Fibroblast of lung (primary cell): ENCODE measurements around the gene EXOC6. TPM values are rescaled to one million over a fixed set of nuclear protein-coding genes. Genes with fewer than 3 reads are reported as not detected.

ENCODE experiments used
- DNase-seq, 2 donors: peaks; one replicate each; pipeline versions ENCODE4 v3.0.0 to v3.0.0-alpha.2; 2010; ENCODE audit warnings: low read depth in 2 of 2
- H2AFZ ChIP-seq: 2 replicates; pipeline ENCODE4 v1.5.1; 2012; ENCODE audit warnings: low read length, control low read depth, inconsistent platforms
- H3K27ac ChIP-seq: 2 replicates; pipeline ENCODE4 v1.5.1; 2011; ENCODE audit warnings: low read length, control low read depth; ENCODE audit not compliant: insufficient read depth
- H3K27me3 ChIP-seq: 2 replicates; pipeline ENCODE4 v1.5.1; 2011; ENCODE audit warnings: mild to moderate bottlenecking, low read length; ENCODE audit not compliant: control insufficient read depth, insufficient read depth
- H3K36me3 ChIP-seq: 2 replicates; pipeline ENCODE4 v1.5.1; 2011; ENCODE audit warnings: low read length; ENCODE audit not compliant: control insufficient read depth, insufficient read depth
- H3K4me1 ChIP-seq: 2 replicates; pipeline ENCODE4 v1.5.1; 2011; ENCODE audit warnings: low read length; ENCODE audit not compliant: control insufficient read depth, insufficient read depth; ENCODE audit errors: extremely low read depth
- H3K4me2 ChIP-seq: 2 replicates; pipeline ENCODE4 v1.5.1; 2011; ENCODE audit warnings: low read length, control low read depth; ENCODE audit not compliant: insufficient read depth; ENCODE audit errors: extremely low read depth
- H3K4me3 ChIP-seq, 4 experiments: fragments of 200-600 bp in 1 of 4; sonication (generic) in 1 of 4; replicated peaks in 1 of 4; 2 replicates each; pipeline ENCODE4 v1.5.1; 2011 to 2016; ENCODE audit warnings: low read length in 4 of 4, low read depth in 3 of 4, mild to moderate bottlenecking in 3 of 4, control low read depth in 2 of 4, inconsistent platforms in 1 of 4, mixed read lengths in 1 of 4; ENCODE audit not compliant: insufficient read depth in 1 of 4; ENCODE audit errors: control extremely low read depth in 1 of 4
- H3K79me2 ChIP-seq: 2 replicates; pipeline ENCODE4 v1.5.1; 2012; ENCODE audit warnings: mild to moderate bottlenecking, low read length, inconsistent platforms; ENCODE audit not compliant: control insufficient read depth, insufficient read depth
- H3K9ac ChIP-seq: 2 replicates; pipeline ENCODE4 v1.5.1; 2011; ENCODE audit warnings: mild to moderate bottlenecking, low read length, control low read depth; ENCODE audit not compliant: insufficient read depth
- H3K9me3 ChIP-seq: 2 replicates; pipeline ENCODE4 v1.5.1; 2012; ENCODE audit warnings: low read depth, low read length; ENCODE audit not compliant: control insufficient read depth, insufficient read depth
- H4K20me1 ChIP-seq: 2 replicates; pipeline ENCODE4 v1.5.1; 2011; ENCODE audit warnings: low read length; ENCODE audit not compliant: control insufficient read depth, insufficient read depth; ENCODE audit errors: extremely low read depth
- EZH2 ChIP-seq: IDR thresholded peaks from 2 replicates; pipeline ENCODE4 v1.5.1; 2012; ENCODE audit warnings: low read length, control low read depth, mild to moderate bottlenecking; ENCODE audit errors: missing control alignments
- polyA plus RNA-seq, 2 donors: library from polyadenylated mRNA; depleted of rRNA in 1 of 2; stranded (reverse) in 1 of 2; unstranded in 1 of 2; fragments of >200 nt; gene quantifications; 2 replicates each; pipeline ENCODE4 v1.2.1, GENCODE V29; 2011 to 2012; ENCODE audit warnings: missing spikeins in 1 of 2
- total RNA-seq: library from RNA; depleted of rRNA; stranded (reverse); fragments of >200 nt; gene quantifications from 2 replicates; pipeline ENCODE4 v1.2.1, GENCODE V29; 2014
- TF ChIP-seq, protein P1 (sequence below), 2 donors: IDR thresholded peaks in 1 of 2; conservative IDR thresholded peaks in 1 of 2; 1 replicate in 1 of 2; 2 replicates in 1 of 2; pipeline ENCODE4 v1.5.1; 2011 to 2012; ENCODE audit warnings: low read length in 2 of 2, control low read depth in 1 of 2, inconsistent platforms in 1 of 2, low read depth in 1 of 2, mild to moderate bottlenecking in 1 of 2

The EXOC6 gene
- total and polyA plus RNA-seq, 2 donors (not counting 1 experiment from before 2014, with no cell fraction given), result 6.2 to 9.2 TPM

- Histone ChIP-seq H3K4me3 (no peak overlapping the region), H3K9ac (no peak overlapping the region), H3K4me2 (no peak overlapping the region), H2AFZ (no peak overlapping the region), H3K4me1 (no peaks in the 10 kb centered on the region), H3K79me2 (no peaks in the 10 kb centered on the region), H3K27ac (no peak overlapping the region), H3K36me3 (no peaks in the 10 kb centered on the region), H4K20me1 (no peaks in the 10 kb centered on the region), H3K27me3 (no peaks in the 10 kb centered on the region), H3K9me3 (no peaks in the 10 kb centered on the region)
- TF ChIP-seq EZH2, result no peak
- TF ChIP-seq, protein P1, sequence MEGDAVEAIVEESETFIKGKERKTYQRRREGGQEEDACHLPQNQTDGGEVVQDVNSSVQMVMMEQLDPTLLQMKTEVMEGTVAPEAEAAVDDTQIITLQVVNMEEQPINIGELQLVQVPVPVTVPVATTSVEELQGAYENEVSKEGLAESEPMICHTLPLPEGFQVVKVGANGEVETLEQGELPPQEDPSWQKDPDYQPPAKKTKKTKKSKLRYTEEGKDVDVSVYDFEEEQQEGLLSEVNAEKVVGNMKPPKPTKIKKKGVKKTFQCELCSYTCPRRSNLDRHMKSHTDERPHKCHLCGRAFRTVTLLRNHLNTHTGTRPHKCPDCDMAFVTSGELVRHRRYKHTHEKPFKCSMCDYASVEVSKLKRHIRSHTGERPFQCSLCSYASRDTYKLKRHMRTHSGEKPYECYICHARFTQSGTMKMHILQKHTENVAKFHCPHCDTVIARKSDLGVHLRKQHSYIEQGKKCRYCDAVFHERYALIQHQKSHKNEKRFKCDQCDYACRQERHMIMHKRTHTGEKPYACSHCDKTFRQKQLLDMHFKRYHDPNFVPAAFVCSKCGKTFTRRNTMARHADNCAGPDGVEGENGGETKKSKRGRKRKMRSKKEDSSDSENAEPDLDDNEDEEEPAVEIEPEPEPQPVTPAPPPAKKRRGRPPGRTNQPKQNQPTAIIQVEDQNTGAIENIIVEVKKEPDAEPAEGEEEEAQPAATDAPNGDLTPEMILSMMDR (conservative IDR thresholded peaks at IDR 0.05 in 1 of 2, IDR thresholded peaks at IDR 0.05 in 1 of 2; ENCODE audit: low read depth in 1 of 2, low read length in 2 of 2), result no peak
- DNase-seq, result no peak
Measured at GRCh38 chr10:92873029-92873428, 24.7 kb downstream of the EXOC6 start.

DNA sequence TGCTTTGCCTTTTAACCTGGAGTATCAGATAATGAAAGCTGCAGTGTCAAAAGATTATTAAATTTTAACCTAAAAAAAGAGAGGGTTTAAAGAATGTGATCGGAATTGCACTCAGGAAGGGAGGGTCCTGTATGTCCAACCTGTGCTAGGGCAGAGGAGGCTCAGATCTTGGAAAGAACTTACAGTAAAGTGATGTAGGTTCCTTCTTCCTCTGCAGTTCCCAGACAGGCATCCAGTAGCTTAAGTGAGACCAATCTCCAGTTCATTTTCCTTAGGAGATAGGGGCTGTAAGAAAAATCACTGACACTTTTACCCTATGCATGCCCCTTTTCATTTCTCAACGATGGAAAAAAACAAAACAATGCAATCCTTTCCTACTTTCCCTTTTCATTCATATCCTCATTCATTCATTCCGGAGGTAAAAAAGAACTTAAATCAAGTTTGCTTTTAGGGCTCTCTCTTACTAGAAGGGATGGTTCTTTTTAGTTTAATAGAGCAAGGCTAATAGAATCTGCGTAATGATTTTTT is 28.3 kb downstream of the EXOC6 start:
- no peak overlapping the region for H3K9ac ChIP-seq
- no peak overlapping the region for H3K4me3 ChIP-seq
- no peaks in the 10 kb centered on the region for H4K20me1 ChIP-seq
- H3K27me3 ChIP-seq, result no peaks in the 10 kb centered on the region
- H3K9me3 ChIP-seq, result no peaks in the 10 kb centered on the region
- TF ChIP-seq, protein P1 (conservative IDR thresholded peaks at IDR 0.05 in 1 of 2, IDR thresholded peaks at IDR 0.05 in 1 of 2; ENCODE audit: low read depth in 1 of 2, low read length in 2 of 2), result no peak
- no peak for TF ChIP-seq EZH2
- H3K27ac ChIP-seq, result no peak overlapping the region
- H2AFZ ChIP-seq, result no peak overlapping the region
- H3K79me2 ChIP-seq, result no peaks in the 10 kb centered on the region
- DNase-seq, result no peak
- no peaks in the 10 kb centered on the region for H3K36me3 ChIP-seq
- H3K4me2 ChIP-seq, result no peak overlapping the region
- no peaks in the 10 kb centered on the region for H3K4me1 ChIP-seq

- H3K27ac ChIP-seq, result no peak overlapping the region
- H3K4me3 ChIP-seq, result no peak overlapping the region
- TF ChIP-seq, protein P1 (conservative IDR thresholded peaks at IDR 0.05 in 1 of 2, IDR thresholded peaks at IDR 0.05 in 1 of 2; ENCODE audit: low read depth in 1 of 2, low read length in 2 of 2), result peak; percentile 44 to 56
- no peak for TF ChIP-seq EZH2
- no peaks in the 10 kb centered on the region for H3K36me3 ChIP-seq
- no peak overlapping the region for H2AFZ ChIP-seq
- no peaks in the 10 kb centered on the region for H3K4me1 ChIP-seq
- H3K4me2 ChIP-seq, result no peak overlapping the region
- DNase-seq, result peak; percentile 40 to 76
- H3K27me3 ChIP-seq, result no peaks in the 10 kb centered on the region
- H3K9me3 ChIP-seq, result no peaks in the 10 kb centered on the region
- no peak overlapping the region for H3K9ac ChIP-seq
- no peaks in the 10 kb centered on the region for H3K79me2 ChIP-seq
- H4K20me1 ChIP-seq, result no peaks in the 10 kb centered on the region
Measured at GRCh38 chr10:92880233-92880861, 32.0 kb downstream of the EXOC6 start.
